Metanephros (tissue), 2 donors: ENCODE measurements around the gene CASS4. TPM values are rescaled to one million over a fixed set of nuclear protein-coding genes. Genes with fewer than 3 reads are reported as not detected.

ENCODE experiments used
- small RNA-seq: library from RNA; depleted of rRNA; stranded (forward); fragments of <200 nt; gene quantifications from one replicate; pipeline ENCODE3, GENCODE V24; 2014; ENCODE audit warnings: low replicate concordance
- total RNA-seq: library from RNA; depleted of rRNA; stranded (reverse); fragments of >200 nt; gene quantifications from one replicate; pipeline ENCODE4 v1.2.3, GENCODE V29; 2014

CASS4 gene, protein sequence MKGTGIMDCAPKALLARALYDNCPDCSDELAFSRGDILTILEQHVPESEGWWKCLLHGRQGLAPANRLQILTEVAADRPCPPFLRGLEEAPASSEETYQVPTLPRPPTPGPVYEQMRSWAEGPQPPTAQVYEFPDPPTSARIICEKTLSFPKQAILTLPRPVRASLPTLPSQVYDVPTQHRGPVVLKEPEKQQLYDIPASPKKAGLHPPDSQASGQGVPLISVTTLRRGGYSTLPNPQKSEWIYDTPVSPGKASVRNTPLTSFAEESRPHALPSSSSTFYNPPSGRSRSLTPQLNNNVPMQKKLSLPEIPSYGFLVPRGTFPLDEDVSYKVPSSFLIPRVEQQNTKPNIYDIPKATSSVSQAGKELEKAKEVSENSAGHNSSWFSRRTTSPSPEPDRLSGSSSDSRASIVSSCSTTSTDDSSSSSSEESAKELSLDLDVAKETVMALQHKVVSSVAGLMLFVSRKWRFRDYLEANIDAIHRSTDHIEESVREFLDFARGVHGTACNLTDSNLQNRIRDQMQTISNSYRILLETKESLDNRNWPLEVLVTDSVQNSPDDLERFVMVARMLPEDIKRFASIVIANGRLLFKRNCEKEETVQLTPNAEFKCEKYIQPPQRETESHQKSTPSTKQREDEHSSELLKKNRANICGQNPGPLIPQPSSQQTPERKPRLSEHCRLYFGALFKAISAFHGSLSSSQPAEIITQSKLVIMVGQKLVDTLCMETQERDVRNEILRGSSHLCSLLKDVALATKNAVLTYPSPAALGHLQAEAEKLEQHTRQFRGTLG
- total RNA-seq: 4.1 TPM

GRCh38 chr20:56411759-56412472 lies at the start of gene CASS4:
TSS of gene CASS4 (plus strand) at chr20:56412260. CDS start at chr20:56412459, 199 bp downstream.

GRCh38 chr20:56392132-56392880 lies 19.8 kb upstream of the CASS4 start, which contains the start of the genes AURKA and CSTF1:
TSS of gene AURKA (minus strand) at chr20:56392215. CDS start at chr20:56388197, 4,018 bp downstream.
TSS of gene CSTF1 (plus strand) at chr20:56392645. CDS start at chr20:56395553, 2,908 bp downstream.

GRCh38 chr20:56468316-56469076 lies 56.4 kb downstream of the CASS4 start, which contains the start of gene RTF2:
TSS of gene RTF2 (plus strand) at chr20:56468627. CDS start at chr20:56468698, 71 bp downstream.

Small RNA genes lying within 50 kb of the gene (small RNA-seq; reads per million reads assigned to genes)
- not detected for gene RPL39P

Other genes starting within 250 kb of the CASS4 start
- gene MC3R, start 163.5 kb upstream of the CASS4 start, total RNA-seq: not detected
- 39.1 TPM for gene FAM210B, start 53.3 kb upstream of the CASS4 start, total RNA-seq
- 9.2 TPM for gene AURKA, start 20.0 kb upstream of the CASS4 start, total RNA-seq
- gene CSTF1, start 19.6 kb upstream of the CASS4 start, total RNA-seq: 50.3 TPM
- gene RTF2, start 56.4 kb downstream of the CASS4 start, total RNA-seq: 57.2 TPM
- gene FAM209A, start 112.5 kb downstream of the CASS4 start, total RNA-seq: not detected
- not detected for gene FAM209B, start 121.0 kb downstream of the CASS4 start, total RNA-seq
- gene TFAP2C, start 217.0 kb downstream of the CASS4 start, total RNA-seq: 1.2 TPM